Measurements from ENCODE around the gene SORCS2. TPM values are rescaled to one million over a fixed set of nuclear protein-coding genes. Genes with fewer than 3 reads are reported as not detected.
A peak's percentile ranks its signal among the peaks of the same experiment; 100 is the strongest.

SORCS2 gene
- total and polyA plus RNA-seq, 2 donors, result 2.2 to 2.7 TPM

GRCh38 chr4:7307394-7308099, 115.2 kb downstream of the SORCS2 start:
- Histone ChIP-seq H3K36me3 (ENCODE audit: control insufficient read depth in 2 of 2, insufficient read depth in 2 of 2, low read length in 1 of 2) (no peaks in the 10 kb centered on the region), H3K4me3 (ENCODE audit: low read length in 2 of 2) (no peak overlapping the region), H3K4me1 (ENCODE audit: control insufficient read depth in 2 of 2, insufficient read depth in 2 of 2, low read length in 2 of 2) (peaks cover 0 to 3% of the 10 kb centered on the region in 2 donors), H3K27ac (ENCODE audit: low read depth in 1 of 2, low read length in 1 of 2) (no peak overlapping the region), H3K27me3 (ENCODE audit: control insufficient read depth in 2 of 2, insufficient read depth in 1 of 2, low read length in 1 of 2) (no peaks in the 10 kb centered on the region), H3K9me3 (ENCODE audit: control insufficient read depth in 2 of 2, insufficient read depth in 1 of 2, low read length in 1 of 2) (no peaks in the 10 kb centered on the region)
- DNase-seq (ENCODE audit: low read depth in 6 of 9, low spot score in 9 of 9), result no peak
- WGBS, result 86% methylated on average over 6 of the region's 6 CpGs

- H3K4me3 ChIP-seq (ENCODE audit: low read length in 2 of 2), result no peak overlapping the region
- no peak for DNase-seq (ENCODE audit: low read depth in 6 of 9, low spot score in 9 of 9)
- H3K9me3 ChIP-seq (ENCODE audit: control insufficient read depth in 2 of 2, insufficient read depth in 1 of 2, low read length in 1 of 2), result peaks cover 0 to 5% of the 10 kb centered on the region in 2 donors
- no peaks in the 10 kb centered on the region for H3K36me3 ChIP-seq (ENCODE audit: control insufficient read depth in 2 of 2, insufficient read depth in 2 of 2, low read length in 1 of 2)
- no peaks in the 10 kb centered on the region for H3K27me3 ChIP-seq (ENCODE audit: control insufficient read depth in 2 of 2, insufficient read depth in 1 of 2, low read length in 1 of 2)
- H3K27ac ChIP-seq (ENCODE audit: low read depth in 1 of 2, low read length in 1 of 2), result no peak overlapping the region
- H3K4me1 ChIP-seq (ENCODE audit: control insufficient read depth in 2 of 2, insufficient read depth in 2 of 2, low read length in 2 of 2), result peaks cover 0 to 14% of the 10 kb centered on the region in 2 donors
- WGBS, result 70% methylated on average over 13 of the region's 13 CpGs
These were observed 116.8 kb downstream of the SORCS2 start for GRCh38 chr4:7309181-7309580.

- no peak overlapping the region for H3K4me3 ChIP-seq (ENCODE audit: low read length in 2 of 2)
- 83% methylated on average over 17 of the region's 17 CpGs for whole genome bisulfite sequencing
- no peaks in the 10 kb centered on the region for H3K27me3 ChIP-seq (ENCODE audit: control insufficient read depth in 2 of 2, insufficient read depth in 1 of 2, low read length in 1 of 2)
- peaks cover 0 to 5% of the 10 kb centered on the region in 2 donors for H3K9me3 ChIP-seq (ENCODE audit: control insufficient read depth in 2 of 2, insufficient read depth in 1 of 2, low read length in 1 of 2)
- no peaks in the 10 kb centered on the region for H3K36me3 ChIP-seq (ENCODE audit: control insufficient read depth in 2 of 2, insufficient read depth in 2 of 2, low read length in 1 of 2)
- H3K27ac ChIP-seq (ENCODE audit: low read depth in 1 of 2, low read length in 1 of 2), result no peak overlapping the region
- DNase-seq (ENCODE audit: low read depth in 6 of 9, low spot score in 9 of 9), result no peak
- peaks cover 0 to 14% of the 10 kb centered on the region in 2 donors for H3K4me1 ChIP-seq (ENCODE audit: control insufficient read depth in 2 of 2, insufficient read depth in 2 of 2, low read length in 2 of 2)
These were observed 117.5 kb downstream of the SORCS2 start for GRCh38 chr4:7309636-7310390.

- Histone ChIP-seq H3K9me3 (ENCODE audit: control insufficient read depth in 2 of 2, insufficient read depth in 1 of 2, low read length in 1 of 2) (peaks cover 0 to 5% of the 10 kb centered on the region in 2 donors), H3K4me1 (ENCODE audit: control insufficient read depth in 2 of 2, insufficient read depth in 2 of 2, low read length in 2 of 2) (peaks cover 0 to 14% of the 10 kb centered on the region in 2 donors), H3K27me3 (ENCODE audit: control insufficient read depth in 2 of 2, insufficient read depth in 1 of 2, low read length in 1 of 2) (no peaks in the 10 kb centered on the region), H3K27ac (ENCODE audit: low read depth in 1 of 2, low read length in 1 of 2) (no peak overlapping the region), H3K36me3 (ENCODE audit: control insufficient read depth in 2 of 2, insufficient read depth in 2 of 2, low read length in 1 of 2) (no peaks in the 10 kb centered on the region), H3K4me3 (ENCODE audit: low read length in 2 of 2) (no peak overlapping the region)
- DNase-seq (ENCODE audit: low read depth in 6 of 9, low spot score in 9 of 9), result no peak
- WGBS, result 79% methylated on average over 12 of the region's 12 CpGs
These were observed 118.1 kb downstream of the SORCS2 start for GRCh38 chr4:7310451-7310850.

- H3K4me1 ChIP-seq (ENCODE audit: control insufficient read depth in 2 of 2, insufficient read depth in 2 of 2, low read length in 2 of 2), result peaks cover 0 to 14% of the 10 kb centered on the region in 2 donors
- H3K36me3 ChIP-seq (ENCODE audit: control insufficient read depth in 2 of 2, insufficient read depth in 2 of 2, low read length in 1 of 2), result no peaks in the 10 kb centered on the region
- H3K4me3 ChIP-seq (ENCODE audit: low read length in 2 of 2), result no peak overlapping the region
- DNase-seq (ENCODE audit: low read depth in 6 of 9, low spot score in 9 of 9), result no peak
- peaks cover 0 to 5% of the 10 kb centered on the region in 2 donors for H3K9me3 ChIP-seq (ENCODE audit: control insufficient read depth in 2 of 2, insufficient read depth in 1 of 2, low read length in 1 of 2)
- H3K27me3 ChIP-seq (ENCODE audit: control insufficient read depth in 2 of 2, insufficient read depth in 1 of 2, low read length in 1 of 2), result no peaks in the 10 kb centered on the region
- no peak overlapping the region for H3K27ac ChIP-seq (ENCODE audit: low read depth in 1 of 2, low read length in 1 of 2)
- 85% methylated on average over 8 of the region's 8 CpGs for WGBS
These were observed 118.9 kb downstream of the SORCS2 start for GRCh38 chr4:7311205-7311604.

GRCh38 chr4:7312691-7313090, 120.4 kb downstream of the SORCS2 start:
- Histone ChIP-seq H3K27ac (ENCODE audit: low read depth in 1 of 2, low read length in 1 of 2) (no peak overlapping the region), H3K4me3 (ENCODE audit: low read length in 2 of 2) (no peak overlapping the region), H3K36me3 (ENCODE audit: control insufficient read depth in 2 of 2, insufficient read depth in 2 of 2, low read length in 1 of 2) (no peaks in the 10 kb centered on the region), H3K27me3 (ENCODE audit: control insufficient read depth in 2 of 2, insufficient read depth in 1 of 2, low read length in 1 of 2) (no peaks in the 10 kb centered on the region), H3K4me1 (ENCODE audit: control insufficient read depth in 2 of 2, insufficient read depth in 2 of 2, low read length in 2 of 2) (peaks cover 0 to 14% of the 10 kb centered on the region in 2 donors), H3K9me3 (ENCODE audit: control insufficient read depth in 2 of 2, insufficient read depth in 1 of 2, low read length in 1 of 2) (peaks cover 0 to 10% of the 10 kb centered on the region in 2 donors)
- 89% methylated on average over 7 of the region's 7 CpGs for WGBS
- DNase-seq (ENCODE audit: low read depth in 6 of 9, low spot score in 9 of 9), result no peak

GRCh38 chr4:7313347-7313811, 121.0 kb downstream of the SORCS2 start:
- Histone ChIP-seq H3K9me3 (ENCODE audit: control insufficient read depth in 2 of 2, insufficient read depth in 1 of 2, low read length in 1 of 2) (peaks cover 0 to 10% of the 10 kb centered on the region in 2 donors), H3K27ac (ENCODE audit: low read depth in 1 of 2, low read length in 1 of 2) (peak overlapping the region in 1 of 2 donors; percentile 63)
- DNase-seq (ENCODE audit: low read depth in 6 of 9, low spot score in 9 of 9), result peak in 1 of 9 donors; percentile 19

GRCh38 chr4:7313991-7314390, 121.7 kb downstream of the SORCS2 start:
- no peak overlapping the region for H3K4me3 ChIP-seq (ENCODE audit: low read length in 2 of 2)
- peaks cover 0 to 14% of the 10 kb centered on the region in 2 donors for H3K4me1 ChIP-seq (ENCODE audit: control insufficient read depth in 2 of 2, insufficient read depth in 2 of 2, low read length in 2 of 2)
- no peaks in the 10 kb centered on the region for H3K36me3 ChIP-seq (ENCODE audit: control insufficient read depth in 2 of 2, insufficient read depth in 2 of 2, low read length in 1 of 2)
- peak overlapping the region; percentile 55 to 63 for H3K27ac ChIP-seq (ENCODE audit: low read depth in 1 of 2, low read length in 1 of 2)
- peaks cover 1 to 10% of the 10 kb centered on the region in 2 donors for H3K9me3 ChIP-seq (ENCODE audit: control insufficient read depth in 2 of 2, insufficient read depth in 1 of 2, low read length in 1 of 2)
- DNase-seq (ENCODE audit: low read depth in 6 of 9, low spot score in 9 of 9), result no peak
- WGBS, result 93% methylated on average over 11 of the region's 11 CpGs
- no peaks in the 10 kb centered on the region for H3K27me3 ChIP-seq (ENCODE audit: control insufficient read depth in 2 of 2, insufficient read depth in 1 of 2, low read length in 1 of 2)

More at GRCh38 chr4:7313347-7313811, 121.0 kb downstream of the SORCS2 start:
- Histone ChIP-seq H3K36me3 (ENCODE audit: control insufficient read depth in 2 of 2, insufficient read depth in 2 of 2, low read length in 1 of 2) (no peaks in the 10 kb centered on the region), H3K27me3 (ENCODE audit: control insufficient read depth in 2 of 2, insufficient read depth in 1 of 2, low read length in 1 of 2) (no peaks in the 10 kb centered on the region), H3K4me3 (ENCODE audit: low read length in 2 of 2) (no peak overlapping the region), H3K4me1 (ENCODE audit: control insufficient read depth in 2 of 2, insufficient read depth in 2 of 2, low read length in 2 of 2) (peaks cover 0 to 14% of the 10 kb centered on the region in 2 donors)
- WGBS, result 69% methylated on average over 14 of the region's 14 CpGs

GRCh38 chr4:7315286-7315685, 122.9 kb downstream of the SORCS2 start:
- peaks cover 0 to 14% of the 10 kb centered on the region in 2 donors for H3K4me1 ChIP-seq (ENCODE audit: control insufficient read depth in 2 of 2, insufficient read depth in 2 of 2, low read length in 2 of 2)
- H3K9me3 ChIP-seq (ENCODE audit: control insufficient read depth in 2 of 2, insufficient read depth in 1 of 2, low read length in 1 of 2), result peaks cover 1 to 10% of the 10 kb centered on the region in 2 donors
- WGBS, result 84% methylated on average over 4 of the region's 4 CpGs
- H3K36me3 ChIP-seq (ENCODE audit: control insufficient read depth in 2 of 2, insufficient read depth in 2 of 2, low read length in 1 of 2), result no peaks in the 10 kb centered on the region
- no peaks in the 10 kb centered on the region for H3K27me3 ChIP-seq (ENCODE audit: control insufficient read depth in 2 of 2, insufficient read depth in 1 of 2, low read length in 1 of 2)
- no peak for DNase-seq (ENCODE audit: low read depth in 6 of 9, low spot score in 9 of 9)
- H3K27ac ChIP-seq (ENCODE audit: low read depth in 1 of 2, low read length in 1 of 2), result no peak overlapping the region
- no peak overlapping the region for H3K4me3 ChIP-seq (ENCODE audit: low read length in 2 of 2)

Measured in thymus (tissue), 11 donors.